HG02623 (cell line): ENCODE measurements around the gene TMCC3.

Source experiments
- ATAC-seq: cut with Tn5 transposase; IDR thresholded peaks from one replicate; pipeline ENCODE4 v1.9.1; 2021; ENCODE audit warnings: moderate library complexity; ENCODE audit not compliant: unreplicated experiment

Gene TMCC3

GRCh38 chr12:94536040-94536965 lies 114.1 kb downstream of the TMCC3 start:
- no peak for ATAC-seq

GRCh38 chr12:94535510-94535921 lies 114.8 kb downstream of the TMCC3 start:
- no peak for ATAC-seq

GRCh38 chr12:94534774-94535509 lies 115.4 kb downstream of the TMCC3 start:
- no peak for ATAC-seq

GRCh38 chr12:94534278-94534677 lies 116.1 kb downstream of the TMCC3 start:
- ATAC-seq: no peak

GRCh38 chr12:94532490-94533422 lies 117.6 kb downstream of the TMCC3 start:
- peak; percentile 66 for ATAC-seq

- ATAC-seq: no peak
These were observed 119.1 kb downstream of the TMCC3 start for GRCh38 chr12:94531196-94531720.

- ATAC-seq: no peak
These were observed 124.4 kb downstream of the TMCC3 start for GRCh38 chr12:94525951-94526350.
